ENCODE measurements around the gene C2orf68. TPM values are rescaled to one million over a fixed set of nuclear protein-coding genes. Genes with fewer than 3 reads are reported as not detected.
"Not testable (repeated sequence)": the region's sequence is repeated elsewhere in the genome, so short reads cannot be mapped to it uniquely, and the experiment has no call there.

Gene C2orf68
- polyA plus RNA-seq, 1 donor = 49.3 TPM

GRCh38 chr2:85582492-85582891, 29.4 kb downstream of the C2orf68 start:
- no peak for DNase-seq (ENCODE audit: low read depth)

GRCh38 chr2:85580206-85580605, 31.7 kb downstream of the C2orf68 start:
- no peak for DNase-seq (ENCODE audit: low read depth)

- DNase-seq (ENCODE audit: low read depth) = no peak
Measured at GRCh38 chr2:85579266-85579935, 32.5 kb downstream of the C2orf68 start.

- DNase-seq (ENCODE audit: low read depth) = no peak
Measured at GRCh38 chr2:85578243-85579180, 33.4 kb downstream of the C2orf68 start.

GRCh38 chr2:85577386-85578242, 34.3 kb downstream of the C2orf68 start, which contains the start of gene VAMP8:
TSS of gene VAMP8 (plus strand) at chr2:85577586. CDS start at chr2:85577647, 61 bp downstream.
- no peak for DNase-seq (ENCODE audit: low read depth)

GRCh38 chr2:85577063-85577385, 34.8 kb downstream of the C2orf68 start:
- no peak for DNase-seq (ENCODE audit: low read depth)

GRCh38 chr2:85575739-85576138, 36.1 kb downstream of the C2orf68 start:
- no peak for DNase-seq (ENCODE audit: low read depth)

GRCh38 chr2:85566265-85566664, 45.6 kb downstream of the C2orf68 start:
- no peak for DNase-seq (ENCODE audit: low read depth)

GRCh38 chr2:85564144-85564563, 47.7 kb downstream of the C2orf68 start:
- no peak for DNase-seq (ENCODE audit: low read depth)

GRCh38 chr2:85561280-85562212, 50.3 kb downstream of the C2orf68 start, which contains the start of gene GGCX:
TSS of gene GGCX (minus strand) at chr2:85561493. CDS start at chr2:85561428, 65 bp downstream.
- DNase-seq (ENCODE audit: low read depth) = peak; percentile 92

- DNase-seq (ENCODE audit: low read depth) = no peak
Measured at GRCh38 chr2:85560812-85561279, 51.0 kb downstream of the C2orf68 start.

- not testable (repeated sequence) for DNase-seq (ENCODE audit: low read depth)
Measured at GRCh38 chr2:85560403-85560726, 51.5 kb downstream of the C2orf68 start.

- DNase-seq (ENCODE audit: low read depth) = no peak
Measured at GRCh38 chr2:85558160-85558559, 53.7 kb downstream of the C2orf68 start.

GRCh38 chr2:85557130-85557529, 54.7 kb downstream of the C2orf68 start:
- DNase-seq (ENCODE audit: low read depth) = no peak

Other genes starting within 250 kb of the C2orf68 start
- 12.4 TPM for gene CAPG, start 201.7 kb downstream of the C2orf68 start, polyA plus RNA-seq (ENCODE audit: insufficient read length)
- 0.80 TPM for gene SH2D6, start 193.4 kb downstream of the C2orf68 start, polyA plus RNA-seq (ENCODE audit: insufficient read length)
- 233 TPM for gene MAT2A, start 72.9 kb downstream of the C2orf68 start, polyA plus RNA-seq (ENCODE audit: insufficient read length)
- gene GGCX, start 50.6 kb downstream of the C2orf68 start, polyA plus RNA-seq (ENCODE audit: insufficient read length) = 19.7 TPM
- 12.8 TPM for gene VAMP8, start 34.5 kb downstream of the C2orf68 start, polyA plus RNA-seq (ENCODE audit: insufficient read length)
- 43.5 TPM for gene VAMP5, start 27.6 kb downstream of the C2orf68 start, polyA plus RNA-seq (ENCODE audit: insufficient read length)
- gene RNF181, start 16.3 kb downstream of the C2orf68 start, polyA plus RNA-seq (ENCODE audit: insufficient read length) = 55.9 TPM
- 9.9 TPM for gene TMEM150A, start 9.4 kb downstream of the C2orf68 start, polyA plus RNA-seq (ENCODE audit: insufficient read length)
- gene USP39, start 4.1 kb upstream of the C2orf68 start, polyA plus RNA-seq (ENCODE audit: insufficient read length) = 37.9 TPM
- 0.08 TPM for gene SFTPB, start 56.1 kb upstream of the C2orf68 start, polyA plus RNA-seq (ENCODE audit: insufficient read length)
- 0.99 TPM for gene GNLY, start 82.3 kb upstream of the C2orf68 start, polyA plus RNA-seq (ENCODE audit: insufficient read length)
- 21.1 TPM for gene ATOH8, start 141.9 kb upstream of the C2orf68 start, polyA plus RNA-seq (ENCODE audit: insufficient read length)